Mesenteric fat pad (tissue), 1 donor: ENCODE measurements around the gene PPP1R7. TPM values are rescaled to one million over a fixed set of nuclear protein-coding genes. Genes with fewer than 3 reads are reported as not detected.

Experiments
- DNase-seq: peaks from one replicate; pipeline ENCODE4 v3.0.0-alpha.2; 2020; ENCODE audit warnings: low spot score
- total RNA-seq: library from RNA; stranded (reverse); fragmentation: NEBNext Ultra II Directional; extraction: Animal tissue kit (Norgen Biotek cat#: 25700); gene quantifications from one replicate; pipeline ENCODE4 v1.2.1, GENCODE V29; 2021
- donor health status: DM: yes; HTN: yes; CAD: no.

The PPP1R7 gene
- total RNA-seq, 1 donor from 2014 or later, result 48.9 TPM

- DNase-seq, result peak; percentile 79
These were observed 31.3 kb upstream of the PPP1R7 start for GRCh38 chr2:241118737-241119505.

- no peak for DNase-seq
These were observed 29.8 kb upstream of the PPP1R7 start for GRCh38 chr2:241120440-241120839.

- DNase-seq, result no peak
These were observed 29.3 kb upstream of the PPP1R7 start for GRCh38 chr2:241121008-241121407.

GRCh38 chr2:241122376-241123002 lies 27.8 kb upstream of the PPP1R7 start:
- DNase-seq, result peak; percentile 71

GRCh38 chr2:241123816-241124536 lies 26.3 kb upstream of the PPP1R7 start:
- DNase-seq, result no peak

GRCh38 chr2:241125626-241126025 lies 24.6 kb upstream of the PPP1R7 start:
- no peak for DNase-seq

GRCh38 chr2:241126201-241126611 lies 24.1 kb upstream of the PPP1R7 start:
- DNase-seq, result no peak

- no peak for DNase-seq
These were observed 23.5 kb upstream of the PPP1R7 start for GRCh38 chr2:241126771-241127202.

GRCh38 chr2:241128266-241128665 lies 22.0 kb upstream of the PPP1R7 start:
- DNase-seq, result no peak

GRCh38 chr2:241129086-241129871 lies 21.0 kb upstream of the PPP1R7 start:
- DNase-seq, result no peak

- no peak for DNase-seq
These were observed 20.0 kb upstream of the PPP1R7 start for GRCh38 chr2:241130316-241130715.

- no peak for DNase-seq
These were observed 18.7 kb upstream of the PPP1R7 start for GRCh38 chr2:241131531-241131930.

- no peak for DNase-seq
These were observed 17.5 kb upstream of the PPP1R7 start for GRCh38 chr2:241132538-241133435.

GRCh38 chr2:241133436-241133820 lies 16.8 kb upstream of the PPP1R7 start:
- DNase-seq, result no peak

- DNase-seq, result no peak
These were observed 15.6 kb upstream of the PPP1R7 start for GRCh38 chr2:241134711-241135110.

- DNase-seq, result no peak
These were observed 14.5 kb upstream of the PPP1R7 start for GRCh38 chr2:241135737-241136136.

- no peak for DNase-seq
These were observed 14.1 kb upstream of the PPP1R7 start for GRCh38 chr2:241136191-241136590.

- no peak for DNase-seq
These were observed 13.5 kb upstream of the PPP1R7 start for GRCh38 chr2:241136661-241137260.

- DNase-seq, result no peak
These were observed 12.7 kb upstream of the PPP1R7 start for GRCh38 chr2:241137276-241138190.
